ENCODE results near the gene TRIM44. TPM values are rescaled to one million over a fixed set of nuclear protein-coding genes. Genes with fewer than 3 reads are reported as not detected.

TRIM44 gene
- total RNA-seq, 3 donors from 2014 or later: 31.2 to 47.0 (median 33.1) TPM

DNA sequence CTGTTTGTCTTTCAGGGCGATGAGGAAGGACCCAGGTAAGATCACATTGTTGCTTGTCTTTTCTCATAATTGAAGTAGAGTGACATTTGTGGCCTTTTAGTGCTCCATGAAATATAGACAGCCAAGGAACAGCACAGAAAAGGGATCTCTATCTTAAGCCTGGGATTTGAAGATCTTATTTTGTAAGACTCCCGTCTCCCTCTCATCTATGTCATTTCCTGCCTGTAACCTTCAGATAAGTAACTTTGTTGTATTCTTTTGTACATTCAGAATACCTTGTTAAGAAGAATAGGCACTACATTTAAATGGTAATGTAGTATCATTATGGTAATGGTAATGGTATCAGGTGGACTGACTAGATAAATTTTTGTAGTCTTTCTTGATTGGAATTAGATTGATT is 72.8 kb downstream of the TRIM44 start:
- intact Hi-C loops (cut with DNase I; ENCODE audit: low total_unique reads): no loop called here
- no peak for DNase-seq (ENCODE audit: low spot score in 2 of 2)
- Histone ChIP-seq H3K27me3 (no peaks in the 10 kb centered on the region), H3K4me3 (no peak overlapping the region), H3K36me3 (no peaks in the 10 kb centered on the region), H3K4me1 (no peaks in the 10 kb centered on the region), H3K9me3 (peaks cover 0 to 5% of the 10 kb centered on the region in 2 donors), H3K27ac (no peak overlapping the region)
- TF ChIP-seq, protein P1, sequence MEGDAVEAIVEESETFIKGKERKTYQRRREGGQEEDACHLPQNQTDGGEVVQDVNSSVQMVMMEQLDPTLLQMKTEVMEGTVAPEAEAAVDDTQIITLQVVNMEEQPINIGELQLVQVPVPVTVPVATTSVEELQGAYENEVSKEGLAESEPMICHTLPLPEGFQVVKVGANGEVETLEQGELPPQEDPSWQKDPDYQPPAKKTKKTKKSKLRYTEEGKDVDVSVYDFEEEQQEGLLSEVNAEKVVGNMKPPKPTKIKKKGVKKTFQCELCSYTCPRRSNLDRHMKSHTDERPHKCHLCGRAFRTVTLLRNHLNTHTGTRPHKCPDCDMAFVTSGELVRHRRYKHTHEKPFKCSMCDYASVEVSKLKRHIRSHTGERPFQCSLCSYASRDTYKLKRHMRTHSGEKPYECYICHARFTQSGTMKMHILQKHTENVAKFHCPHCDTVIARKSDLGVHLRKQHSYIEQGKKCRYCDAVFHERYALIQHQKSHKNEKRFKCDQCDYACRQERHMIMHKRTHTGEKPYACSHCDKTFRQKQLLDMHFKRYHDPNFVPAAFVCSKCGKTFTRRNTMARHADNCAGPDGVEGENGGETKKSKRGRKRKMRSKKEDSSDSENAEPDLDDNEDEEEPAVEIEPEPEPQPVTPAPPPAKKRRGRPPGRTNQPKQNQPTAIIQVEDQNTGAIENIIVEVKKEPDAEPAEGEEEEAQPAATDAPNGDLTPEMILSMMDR (IDR thresholded peaks at IDR 0.05): no peak
- TF ChIP-seq POLR2A (IDR thresholded peaks at IDR 0.05) (no peak), POLR2AphosphoS5 (IDR thresholded peaks at IDR 0.05) (no peak)

DNA sequence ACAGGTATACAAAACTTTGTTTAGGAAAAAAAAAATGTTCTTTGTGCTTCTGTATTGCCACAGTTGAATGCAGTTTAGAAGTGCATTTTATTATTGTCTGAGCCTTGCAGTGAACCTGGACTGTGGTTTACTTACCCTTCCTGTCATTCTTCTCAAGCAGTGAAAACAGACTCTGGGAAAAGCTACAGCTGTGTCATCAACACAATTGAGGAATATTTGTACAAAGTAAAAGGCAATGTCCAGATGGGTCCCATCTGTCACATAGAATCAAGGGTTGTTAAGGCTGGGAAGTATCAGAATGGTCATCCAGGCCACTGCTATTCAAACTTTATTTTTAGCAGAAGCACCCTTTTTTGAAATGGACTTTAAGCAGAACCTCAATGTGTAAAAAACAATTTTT is 73.3 kb downstream of the TRIM44 start:
- no peak overlapping the region for H3K4me3 ChIP-seq
- no peaks in the 10 kb centered on the region for H3K27me3 ChIP-seq
- DNase-seq (ENCODE audit: low spot score in 2 of 2): no peak
- no peaks in the 10 kb centered on the region for H3K36me3 ChIP-seq
- peaks cover 0 to 3% of the 10 kb centered on the region in 2 donors for H3K9me3 ChIP-seq
- no peaks in the 10 kb centered on the region for H3K4me1 ChIP-seq
- TF ChIP-seq POLR2A (IDR thresholded peaks at IDR 0.05): no peak
- intact Hi-C loops (cut with DNase I; ENCODE audit: low total_unique reads): no loop called here
- no peak overlapping the region for H3K27ac ChIP-seq

DNA sequence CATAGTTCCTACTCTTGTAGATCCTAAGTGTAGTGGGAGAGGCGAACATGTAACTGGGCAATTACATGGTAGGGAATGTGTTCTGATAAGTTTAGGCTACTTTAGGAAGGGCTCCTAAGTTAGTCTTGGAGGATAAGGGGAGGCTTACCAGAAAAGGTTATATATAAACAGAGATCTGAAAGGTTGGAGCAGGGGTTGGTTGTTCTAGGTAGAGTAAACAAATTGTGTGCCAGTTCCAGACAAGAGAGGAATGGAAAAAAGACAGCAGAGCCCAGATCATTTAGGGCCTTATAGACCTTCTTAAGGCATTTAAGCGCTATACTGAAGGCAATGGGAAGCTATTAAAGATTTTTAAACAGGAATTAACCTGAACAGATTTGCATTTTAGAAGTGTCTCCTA is 74.4 kb downstream of the TRIM44 start:
- H3K4me1 ChIP-seq: no peaks in the 10 kb centered on the region
- H3K27me3 ChIP-seq: no peaks in the 10 kb centered on the region
- no peak overlapping the region for H3K4me3 ChIP-seq
- H3K36me3 ChIP-seq: no peaks in the 10 kb centered on the region
- TF ChIP-seq POLR2A (IDR thresholded peaks at IDR 0.05) (no peak), POLR2AphosphoS5 (IDR thresholded peaks at IDR 0.05) (no peak)
- TF ChIP-seq, protein P1 (IDR thresholded peaks at IDR 0.05): no peak
- H3K9me3 ChIP-seq: no peaks in the 10 kb centered on the region
- intact Hi-C loops (cut with DNase I; ENCODE audit: low total_unique reads): no loop called here
- H3K27ac ChIP-seq: no peak overlapping the region
- no peak for DNase-seq (ENCODE audit: low spot score in 2 of 2)

DNA sequence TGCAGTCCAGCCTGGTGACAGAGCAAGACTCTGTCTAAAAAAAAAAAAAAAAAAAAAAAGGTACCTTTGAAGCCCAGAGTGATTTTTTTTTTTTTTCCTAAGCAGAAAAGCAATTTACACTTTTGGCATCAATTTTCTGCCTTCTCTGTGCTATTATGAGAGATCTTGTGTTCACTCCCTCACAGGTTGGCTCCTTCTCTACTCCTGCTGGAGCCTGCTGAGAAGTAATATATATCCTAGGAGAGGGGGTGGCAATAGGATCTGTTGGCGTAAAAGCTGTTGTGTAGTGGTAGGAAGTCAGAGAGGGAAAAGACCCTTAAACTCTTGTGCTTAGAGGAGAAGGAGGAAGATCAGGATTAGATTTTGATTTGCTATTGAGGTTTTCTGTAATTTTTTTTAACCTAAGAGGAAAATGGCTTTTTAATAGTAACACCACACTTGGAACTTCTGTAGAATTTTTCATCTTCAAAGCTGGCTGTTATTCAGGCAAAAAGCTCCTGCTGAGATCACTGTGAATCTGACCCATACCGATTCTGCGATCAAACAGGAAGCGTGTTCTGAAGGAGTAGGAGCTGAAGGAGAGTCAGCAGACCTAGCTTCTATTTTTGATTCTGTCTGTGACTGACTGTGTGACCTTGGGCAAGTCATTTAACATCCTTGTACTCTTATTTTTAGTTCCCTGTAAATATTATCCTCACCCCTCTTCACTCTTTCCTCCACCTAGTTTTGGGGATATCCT is 77.7 kb downstream of the TRIM44 start:
- Histone ChIP-seq H3K27me3 (no peaks in the 10 kb centered on the region), H3K9me3 (no peaks in the 10 kb centered on the region), H3K36me3 (no peaks in the 10 kb centered on the region), H3K4me1 (no peaks in the 10 kb centered on the region), H3K4me3 (no peak overlapping the region), H3K27ac (no peak overlapping the region)
- intact Hi-C loops (cut with DNase I; ENCODE audit: low total_unique reads): no loop called here
- no peak for TF ChIP-seq POLR2AphosphoS5 (IDR thresholded peaks at IDR 0.05)
- TF ChIP-seq POLR2A (IDR thresholded peaks at IDR 0.05): no peak
- TF ChIP-seq, protein P1 (IDR thresholded peaks at IDR 0.05): no peak
- DNase-seq (ENCODE audit: low spot score in 2 of 2): no peak

DNA sequence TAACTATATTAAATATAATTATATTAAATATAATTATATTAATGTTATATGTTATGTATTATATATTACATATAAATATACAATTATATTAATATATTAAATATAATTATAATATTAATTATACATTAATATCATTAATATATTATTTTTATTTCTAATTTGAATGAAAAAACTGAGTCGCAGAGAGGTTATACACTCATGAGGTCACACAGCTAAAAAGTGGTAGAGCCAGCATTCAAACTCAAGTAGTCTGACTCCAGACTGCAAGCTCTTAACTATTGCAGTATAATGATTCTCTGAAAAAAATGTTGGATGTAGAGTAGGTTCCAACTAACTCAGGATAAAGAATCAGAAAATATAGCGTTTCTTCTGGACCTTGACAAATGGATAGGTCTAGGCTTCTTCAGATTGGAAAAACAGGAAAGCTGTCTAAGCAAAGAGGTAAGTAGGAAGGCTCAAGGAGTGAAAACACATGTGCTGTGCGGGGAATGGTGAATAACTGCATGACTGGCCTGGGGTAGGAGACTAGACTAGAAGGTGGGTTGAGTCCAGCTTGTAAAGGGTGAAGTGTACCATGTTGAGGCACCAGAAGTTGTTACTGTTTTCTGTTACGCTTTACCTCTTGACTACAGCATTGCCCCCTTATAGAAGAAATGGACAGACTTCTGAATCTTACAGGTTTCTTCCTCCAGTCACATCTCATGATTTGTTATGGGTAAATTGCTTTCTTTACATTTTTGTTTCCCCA is 80.3 kb downstream of the TRIM44 start:
- Histone ChIP-seq H3K4me3 (no peak overlapping the region), H3K9me3 (no peaks in the 10 kb centered on the region), H3K27me3 (no peaks in the 10 kb centered on the region), H3K4me1 (no peaks in the 10 kb centered on the region), H3K27ac (no peak overlapping the region), H3K36me3 (no peaks in the 10 kb centered on the region)
- DNase-seq (ENCODE audit: low spot score in 2 of 2): no peak
- intact Hi-C loops (cut with DNase I; ENCODE audit: low total_unique reads): no loop called here
- TF ChIP-seq, protein P1 (IDR thresholded peaks at IDR 0.05): no peak
- no peak for TF ChIP-seq POLR2A (IDR thresholded peaks at IDR 0.05)
- TF ChIP-seq POLR2AphosphoS5 (IDR thresholded peaks at IDR 0.05): no peak

All from breast epithelium (tissue), 4 donors.